OCI-LY3 (cell line): Measurements from ENCODE around the gene ROBO1.

Experiments used
- CTCF ChIP-seq: fragments of 200-600, 300-600 bp; sonication (generic); IDR thresholded peaks from 2 replicates; pipeline ENCODE4 v1.5.1; 2014; ENCODE audit warnings: antibody characterized with exemption, low read length, low read depth
- EZH2phosphoT487 ChIP-seq: fragments of 200-600 bp; shearing (Covaris generic); IDR thresholded peaks from 2 replicates; pipeline ENCODE4 v1.6.1; 2018; ENCODE audit warnings: antibody characterized with exemption, mixed run types, low read depth

- TF ChIP-seq CTCF (no peak), EZH2phosphoT487 (no peak)
Measured at GRCh38 chr3:79618883-79619282, 148.9 kb downstream of the ROBO1 start.
